Thoracic aorta (tissue), 2 donors: Measurements from ENCODE around the gene ATP5ME. TPM values are rescaled to one million over a fixed set of nuclear protein-coding genes. Genes with fewer than 3 reads are reported as not detected.

Experiments
- ATAC-seq: fragments of 150-250 bp; one replicate; pipeline ENCODE4 v1.8.0; 2017; ENCODE audit warnings: low read depth; ENCODE audit not compliant: insufficient number of reproducible peaks, low FRiP score
- DNase-seq: peaks from one replicate; pipeline ENCODE4 v3.0.0-alpha.2; 2020; ENCODE audit warnings: low spot score
- H3K27ac ChIP-seq, 2 donors: fragments of 200-600 bp; sonication (generic); 1 replicate in 1 of 2; 2 replicates in 1 of 2; pipeline ENCODE4 v1.5.1; 2016; ENCODE audit warnings: mild to moderate bottlenecking in 2 of 2, moderate library complexity in 2 of 2
- H3K27me3 ChIP-seq: fragments of 200-600 bp; sonication (generic); replicated peaks from 2 replicates; pipeline ENCODE4 v1.6.0; 2016; ENCODE audit warnings: mild to moderate bottlenecking; ENCODE audit not compliant: insufficient read depth
- H3K36me3 ChIP-seq: fragments of 200-600 bp; sonication (generic); one replicate; pipeline ENCODE4 v1.5.1; 2016
- H3K4me1 ChIP-seq, 2 donors: fragments of 200-600 bp; sonication (generic); 1 replicate in 1 of 2; 2 replicates in 1 of 2; pipeline versions ENCODE4 v1.5.1 to v1.6.0; 2016; ENCODE audit warnings: low read depth in 2 of 2, mild to moderate bottlenecking in 1 of 2; ENCODE audit not compliant: control insufficient read depth in 1 of 2
- H3K4me3 ChIP-seq: fragments of 200-600 bp; sonication (generic); 2 replicates; pipeline ENCODE4 v1.5.1; 2016; ENCODE audit warnings: mild to moderate bottlenecking
- H3K9me3 ChIP-seq: fragments of 200-600 bp; sonication (generic); 2 replicates; pipeline ENCODE4 v1.5.1; 2016
- total RNA-seq, 2 donors: library from RNA; depleted of rRNA; stranded (reverse); fragments of >200 nt; gene quantifications; one replicate each; pipeline versions ENCODE4 v1.1.0 to v1.2.3, GENCODE V29; 2016
- TF ChIP-seq, protein P1 (sequence below): fragments of 200-600 bp; sonication (generic); IDR thresholded peaks from one replicate; pipeline ENCODE4 v1.5.1; 2019; ENCODE audit warnings: antibody characterized with exemption

ATP5ME gene
- total RNA-seq, 2 donors from 2014 or later: 21.0 to 51.6 TPM

DNA sequence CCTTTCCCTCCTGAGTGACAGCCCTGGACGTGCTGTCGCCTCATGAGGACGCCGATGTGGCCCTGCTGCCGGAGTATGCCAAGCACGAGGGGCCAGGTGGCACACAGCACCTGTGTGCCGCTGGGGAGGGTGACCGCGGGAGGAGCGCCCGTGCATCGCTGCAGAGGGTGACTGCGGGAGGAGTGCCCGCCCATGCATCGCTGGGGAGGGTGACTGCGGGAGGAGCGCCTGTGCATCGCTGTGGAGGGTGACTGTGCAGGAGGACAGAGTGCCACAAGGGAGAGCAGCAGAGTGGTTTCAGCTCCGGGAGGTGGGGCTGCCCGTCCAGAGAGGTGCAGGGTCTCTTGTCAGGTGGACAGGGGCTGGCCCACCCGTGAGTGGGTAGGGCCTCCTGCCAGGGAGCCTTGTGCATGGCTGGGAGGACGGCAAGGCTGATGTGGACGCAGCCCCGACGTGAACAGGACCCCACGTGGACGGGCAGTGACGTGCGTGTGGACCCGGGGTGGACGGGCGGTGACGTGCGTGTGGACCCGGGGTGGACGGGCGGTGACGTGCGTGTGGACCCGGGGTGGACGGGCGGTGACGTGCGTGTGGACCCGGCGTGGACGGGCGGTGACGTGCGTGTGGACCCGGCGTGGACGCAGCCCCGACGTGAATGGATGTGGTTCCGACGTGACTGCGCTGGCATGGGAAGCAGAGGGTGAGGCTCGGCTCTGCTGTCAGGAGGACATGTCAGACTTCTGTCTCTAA is 46.2 kb upstream of the ATP5ME start:
- TF ChIP-seq, protein P1, sequence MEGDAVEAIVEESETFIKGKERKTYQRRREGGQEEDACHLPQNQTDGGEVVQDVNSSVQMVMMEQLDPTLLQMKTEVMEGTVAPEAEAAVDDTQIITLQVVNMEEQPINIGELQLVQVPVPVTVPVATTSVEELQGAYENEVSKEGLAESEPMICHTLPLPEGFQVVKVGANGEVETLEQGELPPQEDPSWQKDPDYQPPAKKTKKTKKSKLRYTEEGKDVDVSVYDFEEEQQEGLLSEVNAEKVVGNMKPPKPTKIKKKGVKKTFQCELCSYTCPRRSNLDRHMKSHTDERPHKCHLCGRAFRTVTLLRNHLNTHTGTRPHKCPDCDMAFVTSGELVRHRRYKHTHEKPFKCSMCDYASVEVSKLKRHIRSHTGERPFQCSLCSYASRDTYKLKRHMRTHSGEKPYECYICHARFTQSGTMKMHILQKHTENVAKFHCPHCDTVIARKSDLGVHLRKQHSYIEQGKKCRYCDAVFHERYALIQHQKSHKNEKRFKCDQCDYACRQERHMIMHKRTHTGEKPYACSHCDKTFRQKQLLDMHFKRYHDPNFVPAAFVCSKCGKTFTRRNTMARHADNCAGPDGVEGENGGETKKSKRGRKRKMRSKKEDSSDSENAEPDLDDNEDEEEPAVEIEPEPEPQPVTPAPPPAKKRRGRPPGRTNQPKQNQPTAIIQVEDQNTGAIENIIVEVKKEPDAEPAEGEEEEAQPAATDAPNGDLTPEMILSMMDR: no peak
- Histone ChIP-seq H3K4me1 (no peaks in the 10 kb centered on the region), H3K36me3 (peaks cover 5% of the 10 kb centered on the region), H3K27ac (no peak overlapping the region), H3K9me3 (no peaks in the 10 kb centered on the region), H3K27me3 (no peaks in the 10 kb centered on the region), H3K4me3 (no peak overlapping the region)
- DNase-seq (no peak), ATAC-seq (no peak)

DNA sequence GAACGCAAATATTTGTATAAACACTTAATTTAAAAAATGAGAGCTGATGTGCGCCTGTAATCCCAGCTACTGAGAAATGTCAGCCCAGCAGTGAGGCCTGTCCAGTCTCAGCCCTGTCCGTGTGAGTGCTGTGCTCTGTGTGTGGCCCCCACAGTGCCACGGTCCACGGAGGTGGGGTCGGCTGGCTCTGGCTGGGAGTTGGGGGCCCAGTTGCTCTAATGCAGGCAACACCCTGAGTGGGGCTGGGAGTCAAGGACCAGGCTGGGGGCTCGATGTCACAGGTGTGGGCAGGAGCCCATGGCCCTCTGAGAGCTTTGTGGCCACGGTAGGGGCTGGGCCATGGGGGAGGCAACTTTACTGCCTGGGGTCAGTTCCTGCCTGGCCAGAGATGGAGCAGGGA is 44.4 kb upstream of the ATP5ME start:
- no peaks in the 10 kb centered on the region for H3K4me1 ChIP-seq
- no peak overlapping the region for H3K27ac ChIP-seq
- peaks cover 13% of the 10 kb centered on the region for H3K36me3 ChIP-seq
- TF ChIP-seq, protein P1: no peak
- ATAC-seq (no peak), DNase-seq (no peak)
- H3K9me3 ChIP-seq: no peaks in the 10 kb centered on the region
- no peak overlapping the region for H3K4me3 ChIP-seq
- H3K27me3 ChIP-seq: no peaks in the 10 kb centered on the region

DNA sequence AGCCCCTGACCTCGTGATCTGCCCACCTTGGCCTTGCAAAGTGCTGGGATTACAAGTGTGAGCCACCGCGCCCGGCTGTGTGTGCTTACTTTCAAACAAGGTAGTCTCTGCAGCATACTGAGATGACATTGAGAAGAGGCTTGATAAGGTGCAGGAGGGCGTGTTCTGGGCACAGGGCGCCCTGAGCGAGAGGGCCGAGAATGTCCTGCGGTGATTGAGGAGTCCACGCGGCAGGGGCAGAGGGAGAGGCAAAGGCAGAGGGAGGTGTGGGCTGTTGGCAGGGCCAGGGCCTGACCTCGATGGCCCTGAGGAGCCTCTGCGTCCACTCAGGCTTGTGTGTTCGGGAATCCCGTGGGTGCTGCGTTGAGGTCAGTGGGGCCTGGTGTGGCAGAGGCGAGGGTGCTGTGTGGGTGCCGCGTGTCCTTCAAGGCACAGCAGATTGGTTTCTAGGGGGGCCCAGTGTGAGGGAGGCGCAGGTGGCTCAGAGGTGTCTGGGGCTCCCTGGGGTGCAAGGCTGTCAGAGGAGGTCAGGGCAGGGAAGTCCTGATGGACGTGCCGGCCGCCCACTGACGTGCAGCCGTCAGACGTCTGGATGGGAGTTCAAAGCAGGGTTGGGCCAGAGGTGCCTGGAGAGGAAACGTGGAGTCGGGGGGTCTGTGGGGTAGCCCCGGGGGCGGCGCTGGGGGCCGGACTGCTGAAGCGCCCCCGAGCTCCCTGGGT is 43.7 kb upstream of the ATP5ME start:
- Histone ChIP-seq H3K27me3 (no peaks in the 10 kb centered on the region), H3K36me3 (peaks cover 8% of the 10 kb centered on the region), H3K27ac (no peak overlapping the region), H3K4me1 (no peaks in the 10 kb centered on the region), H3K4me3 (no peak overlapping the region), H3K9me3 (no peaks in the 10 kb centered on the region)
- TF ChIP-seq, protein P1: no peak
- ATAC-seq (no peak), DNase-seq (no peak)

DNA sequence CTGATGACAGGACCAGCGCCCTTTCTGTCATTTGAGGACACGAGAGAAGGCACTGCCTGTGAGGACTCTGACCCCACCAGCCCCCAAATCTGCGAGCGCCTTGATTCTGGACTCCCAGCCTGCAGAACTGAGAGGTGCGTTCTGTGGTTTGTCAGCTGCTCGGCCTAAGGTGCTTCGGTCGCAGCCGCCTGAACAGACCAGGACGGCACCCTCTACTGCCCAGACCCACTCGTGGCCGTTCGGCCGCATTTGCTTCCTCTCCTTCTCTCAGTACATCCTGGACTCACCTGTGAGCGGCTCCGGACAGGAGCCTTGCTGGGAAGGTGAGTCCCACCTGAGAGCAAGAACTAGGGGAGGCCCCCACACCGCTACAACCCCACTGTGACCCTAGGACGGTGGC is 40.0 kb upstream of the ATP5ME start:
- ATAC-seq (no peak), DNase-seq (no peak)
- no peak overlapping the region for H3K4me3 ChIP-seq
- TF ChIP-seq, protein P1: no peak
- H3K9me3 ChIP-seq: no peaks in the 10 kb centered on the region
- H3K4me1 ChIP-seq: peaks cover 0 to 3% of the 10 kb centered on the region in 2 donors
- no peaks in the 10 kb centered on the region for H3K27me3 ChIP-seq
- no peak overlapping the region for H3K27ac ChIP-seq
- peaks cover 7% of the 10 kb centered on the region for H3K36me3 ChIP-seq

DNA sequence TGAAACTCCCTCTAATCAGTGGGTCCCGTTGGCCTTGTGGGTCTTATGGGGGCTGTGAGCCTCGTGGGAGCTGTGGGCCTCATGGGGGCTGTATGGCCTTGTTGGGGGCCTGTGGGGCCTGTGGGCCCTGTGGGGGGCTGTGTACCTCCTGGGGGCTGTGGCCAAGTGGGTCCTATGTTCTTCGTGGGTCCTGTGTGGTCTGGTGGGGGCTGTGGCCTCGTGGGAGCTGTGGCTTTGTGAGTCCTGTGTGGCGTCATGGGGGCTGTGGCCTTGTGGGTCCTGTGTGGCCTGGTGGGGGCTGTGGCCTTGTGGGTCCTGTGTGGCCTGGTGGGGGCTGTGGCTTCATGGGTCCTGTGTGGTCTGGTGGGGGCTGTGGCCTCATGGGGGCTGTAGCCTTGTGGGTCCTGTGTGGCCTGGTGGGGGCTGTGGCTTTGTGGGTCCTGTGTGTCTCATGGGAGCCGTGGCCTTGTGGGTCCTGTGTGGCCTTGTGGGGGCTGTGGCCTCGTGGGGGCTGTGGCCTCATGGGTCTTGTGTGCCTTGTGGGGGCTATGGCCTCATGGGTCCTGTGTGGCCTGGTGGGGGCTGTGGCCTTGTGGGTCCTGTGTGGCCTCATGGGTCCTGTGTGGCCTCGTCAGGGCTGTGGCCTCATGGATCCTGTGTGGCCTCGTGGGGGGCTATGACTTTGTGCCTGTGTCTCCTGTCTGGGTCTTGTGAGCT is 39.0 kb upstream of the ATP5ME start:
- DNase-seq (no peak), ATAC-seq (no peak)
- no peaks in the 10 kb centered on the region for H3K9me3 ChIP-seq

More for the DNA sequence above, 39.0 kb upstream of the ATP5ME start:
- H3K4me1 ChIP-seq: peaks cover 6 to 13% of the 10 kb centered on the region in 2 donors
- H3K27ac ChIP-seq: no peak overlapping the region
- H3K4me3 ChIP-seq: no peak overlapping the region
- peaks cover 7% of the 10 kb centered on the region for H3K36me3 ChIP-seq
- TF ChIP-seq, protein P1: no peak
- H3K27me3 ChIP-seq: no peaks in the 10 kb centered on the region
